ENCODE data around the gene EFHD2.
A peak's percentile ranks its signal among the peaks of the same experiment; 100 is the strongest.

The EFHD2 gene

DNA sequence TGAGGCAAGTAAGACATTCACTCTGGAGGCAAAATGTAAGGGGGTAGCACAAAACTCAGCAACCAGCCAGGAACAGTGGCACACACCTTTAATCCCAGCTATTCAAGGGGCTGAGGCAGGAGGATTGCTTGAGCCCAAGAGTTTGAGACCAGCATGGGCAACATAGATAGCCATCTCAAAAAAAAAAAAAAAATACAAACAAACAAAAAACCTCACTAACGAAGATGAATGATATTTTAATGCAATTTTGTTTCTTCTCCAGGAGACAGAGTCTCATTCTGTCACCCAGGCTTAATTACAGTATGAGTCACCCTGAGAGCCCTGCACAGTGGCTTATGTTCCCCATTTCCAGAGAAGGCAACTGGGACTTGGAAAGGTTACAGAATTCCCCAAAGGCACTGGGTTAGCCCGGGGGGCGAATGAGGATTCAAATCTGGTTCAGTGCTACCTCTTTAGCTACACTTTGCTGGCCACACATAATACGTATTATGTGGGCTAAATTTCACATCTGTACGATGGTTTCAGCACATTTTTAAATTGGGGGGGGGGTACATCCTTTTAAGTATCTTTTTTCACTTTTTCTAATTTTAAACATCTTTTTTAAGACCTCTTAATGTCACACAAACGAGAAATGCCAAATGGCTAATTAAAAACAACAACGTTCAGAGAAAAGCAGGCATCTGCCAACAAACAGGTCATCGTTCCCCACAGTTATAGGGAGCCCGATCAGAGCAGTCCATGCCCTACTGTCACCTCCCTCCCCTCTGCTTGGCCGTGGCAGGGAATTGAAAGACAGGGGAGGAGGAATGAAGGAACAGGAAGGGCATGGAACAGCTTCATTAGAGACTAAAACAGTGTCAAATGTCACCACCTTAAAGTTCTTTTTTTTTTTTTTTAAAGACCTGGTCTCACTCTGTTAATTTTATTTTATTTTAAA, 50.4 kb downstream of the EFHD2 start (continued):
- no peak for TF ChIP-seq ZNF747 (tag by site-specific recombination; IDR thresholded peaks at IDR 0.05)
- TF ChIP-seq WT1 (tag by site-specific recombination; IDR thresholded peaks at IDR 0.05), result peak; percentile 85
- peak; percentile 42; the same call in 1 of the 2 replicates for TF ChIP-seq ZNF843 (tag by site-specific recombination; IDR thresholded peaks at IDR 0.05)
- peak; percentile 81 for TF ChIP-seq ZNF558 (tag by site-specific recombination; IDR thresholded peaks at IDR 0.05)
- TF ChIP-seq, protein P1, sequence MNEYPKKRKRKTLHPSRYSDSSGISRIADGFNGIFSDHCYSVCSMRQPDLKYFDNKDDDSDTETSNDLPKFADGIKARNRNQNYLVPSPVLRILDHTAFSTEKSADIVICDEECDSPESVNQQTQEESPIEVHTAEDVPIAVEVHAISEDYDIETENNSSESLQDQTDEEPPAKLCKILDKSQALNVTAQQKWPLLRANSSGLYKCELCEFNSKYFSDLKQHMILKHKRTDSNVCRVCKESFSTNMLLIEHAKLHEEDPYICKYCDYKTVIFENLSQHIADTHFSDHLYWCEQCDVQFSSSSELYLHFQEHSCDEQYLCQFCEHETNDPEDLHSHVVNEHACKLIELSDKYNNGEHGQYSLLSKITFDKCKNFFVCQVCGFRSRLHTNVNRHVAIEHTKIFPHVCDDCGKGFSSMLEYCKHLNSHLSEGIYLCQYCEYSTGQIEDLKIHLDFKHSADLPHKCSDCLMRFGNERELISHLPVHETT (tag by site-specific recombination; IDR thresholded peaks at IDR 0.05), result peak; percentile 92
- TF ChIP-seq, protein P2, sequence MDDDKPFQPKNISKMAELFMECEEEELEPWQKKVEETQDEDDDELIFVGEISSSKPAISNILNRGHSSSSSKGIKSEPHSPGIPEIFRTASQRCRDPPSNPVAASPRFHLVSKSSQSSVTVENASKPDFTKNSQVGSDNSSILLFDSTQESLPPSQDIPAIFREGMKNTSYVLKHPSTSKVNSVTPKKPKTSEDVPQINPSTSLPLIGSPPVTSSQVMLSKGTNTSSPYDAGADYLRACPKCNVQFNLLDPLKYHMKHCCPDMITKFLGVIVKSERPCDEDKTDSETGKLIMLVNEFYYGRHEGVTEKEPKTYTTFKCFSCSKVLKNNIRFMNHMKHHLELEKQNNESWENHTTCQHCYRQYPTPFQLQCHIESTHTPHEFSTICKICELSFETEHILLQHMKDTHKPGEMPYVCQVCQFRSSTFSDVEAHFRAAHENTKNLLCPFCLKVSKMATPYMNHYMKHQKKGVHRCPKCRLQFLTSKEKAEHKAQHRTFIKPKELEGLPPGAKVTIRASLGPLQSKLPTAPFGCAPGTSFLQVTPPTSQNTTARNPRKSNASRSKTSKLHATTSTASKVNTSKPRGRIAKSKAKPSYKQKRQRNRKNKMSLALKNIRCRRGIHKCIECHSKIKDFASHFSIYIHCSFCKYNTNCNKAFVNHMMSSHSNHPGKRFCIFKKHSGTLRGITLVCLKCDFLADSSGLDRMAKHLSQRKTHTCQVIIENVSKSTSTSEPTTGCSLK (tag by site-specific recombination; IDR thresholded peaks at IDR 0.05), result no peak
- TF ChIP-seq, protein P3, sequence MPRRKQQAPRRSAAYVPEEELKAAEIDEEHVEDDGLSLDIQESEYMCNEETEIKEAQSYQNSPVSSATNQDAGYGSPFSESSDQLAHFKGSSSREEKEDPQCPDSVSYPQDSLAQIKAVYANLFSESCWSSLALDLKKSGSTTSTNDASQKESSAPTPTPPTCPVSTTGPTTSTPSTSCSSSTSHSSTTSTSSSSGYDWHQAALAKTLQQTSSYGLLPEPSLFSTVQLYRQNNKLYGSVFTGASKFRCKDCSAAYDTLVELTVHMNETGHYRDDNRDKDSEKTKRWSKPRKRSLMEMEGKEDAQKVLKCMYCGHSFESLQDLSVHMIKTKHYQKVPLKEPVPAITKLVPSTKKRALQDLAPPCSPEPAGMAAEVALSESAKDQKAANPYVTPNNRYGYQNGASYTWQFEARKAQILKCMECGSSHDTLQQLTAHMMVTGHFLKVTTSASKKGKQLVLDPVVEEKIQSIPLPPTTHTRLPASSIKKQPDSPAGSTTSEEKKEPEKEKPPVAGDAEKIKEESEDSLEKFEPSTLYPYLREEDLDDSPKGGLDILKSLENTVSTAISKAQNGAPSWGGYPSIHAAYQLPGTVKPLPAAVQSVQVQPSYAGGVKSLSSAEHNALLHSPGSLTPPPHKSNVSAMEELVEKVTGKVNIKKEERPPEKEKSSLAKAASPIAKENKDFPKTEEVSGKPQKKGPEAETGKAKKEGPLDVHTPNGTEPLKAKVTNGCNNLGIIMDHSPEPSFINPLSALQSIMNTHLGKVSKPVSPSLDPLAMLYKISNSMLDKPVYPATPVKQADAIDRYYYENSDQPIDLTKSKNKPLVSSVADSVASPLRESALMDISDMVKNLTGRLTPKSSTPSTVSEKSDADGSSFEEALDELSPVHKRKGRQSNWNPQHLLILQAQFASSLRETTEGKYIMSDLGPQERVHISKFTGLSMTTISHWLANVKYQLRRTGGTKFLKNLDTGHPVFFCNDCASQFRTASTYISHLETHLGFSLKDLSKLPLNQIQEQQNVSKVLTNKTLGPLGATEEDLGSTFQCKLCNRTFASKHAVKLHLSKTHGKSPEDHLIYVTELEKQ (tag by site-specific recombination; IDR thresholded peaks at IDR 0.05; ENCODE audit: borderline replicate concordance), result peak; percentile 76; the same call in 1 of the 2 replicates
- TF ChIP-seq ZBTB20 (tag by site-specific recombination; IDR thresholded peaks at IDR 0.05), result peak; percentile 32; the same call in 1 of the 2 replicates
- no peak for TF ChIP-seq BCL11B (tag by site-specific recombination; IDR thresholded peaks at IDR 0.05; ENCODE audit: low read depth)
- peak; percentile 60; the same call in 1 of the 2 replicates for TF ChIP-seq ZBTB21 (tag by site-specific recombination; IDR thresholded peaks at IDR 0.05)
- TF ChIP-seq ZNF585B (tag by site-specific recombination; IDR thresholded peaks at IDR 0.05), result peak; percentile 24
- TF ChIP-seq PRDM1 (tag by site-specific recombination; IDR thresholded peaks at IDR 0.05), result 0 out of 2 replicates have a peak, but pooled peaks have one; percentile 13
- no peak for TF ChIP-seq ZNF473 (tag by site-specific recombination; IDR thresholded peaks at IDR 0.05)
- peak; percentile 91; the same call in 1 of the 2 replicates for TF ChIP-seq ZBTB48 (tag by site-specific recombination; IDR thresholded peaks at IDR 0.05)
- TF ChIP-seq, protein P4, sequence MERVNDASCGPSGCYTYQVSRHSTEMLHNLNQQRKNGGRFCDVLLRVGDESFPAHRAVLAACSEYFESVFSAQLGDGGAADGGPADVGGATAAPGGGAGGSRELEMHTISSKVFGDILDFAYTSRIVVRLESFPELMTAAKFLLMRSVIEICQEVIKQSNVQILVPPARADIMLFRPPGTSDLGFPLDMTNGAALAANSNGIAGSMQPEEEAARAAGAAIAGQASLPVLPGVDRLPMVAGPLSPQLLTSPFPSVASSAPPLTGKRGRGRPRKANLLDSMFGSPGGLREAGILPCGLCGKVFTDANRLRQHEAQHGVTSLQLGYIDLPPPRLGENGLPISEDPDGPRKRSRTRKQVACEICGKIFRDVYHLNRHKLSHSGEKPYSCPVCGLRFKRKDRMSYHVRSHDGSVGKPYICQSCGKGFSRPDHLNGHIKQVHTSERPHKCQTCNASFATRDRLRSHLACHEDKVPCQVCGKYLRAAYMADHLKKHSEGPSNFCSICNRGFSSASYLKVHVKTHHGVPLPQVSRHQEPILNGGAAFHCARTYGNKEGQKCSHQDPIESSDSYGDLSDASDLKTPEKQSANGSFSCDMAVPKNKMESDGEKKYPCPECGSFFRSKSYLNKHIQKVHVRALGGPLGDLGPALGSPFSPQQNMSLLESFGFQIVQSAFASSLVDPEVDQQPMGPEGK (tag by site-specific recombination; IDR thresholded peaks at IDR 0.05), result peak; percentile 79
- no peak for TF ChIP-seq OVOL3 (tag by site-specific recombination; IDR thresholded peaks at IDR 0.05)
- TF ChIP-seq, protein P5, sequence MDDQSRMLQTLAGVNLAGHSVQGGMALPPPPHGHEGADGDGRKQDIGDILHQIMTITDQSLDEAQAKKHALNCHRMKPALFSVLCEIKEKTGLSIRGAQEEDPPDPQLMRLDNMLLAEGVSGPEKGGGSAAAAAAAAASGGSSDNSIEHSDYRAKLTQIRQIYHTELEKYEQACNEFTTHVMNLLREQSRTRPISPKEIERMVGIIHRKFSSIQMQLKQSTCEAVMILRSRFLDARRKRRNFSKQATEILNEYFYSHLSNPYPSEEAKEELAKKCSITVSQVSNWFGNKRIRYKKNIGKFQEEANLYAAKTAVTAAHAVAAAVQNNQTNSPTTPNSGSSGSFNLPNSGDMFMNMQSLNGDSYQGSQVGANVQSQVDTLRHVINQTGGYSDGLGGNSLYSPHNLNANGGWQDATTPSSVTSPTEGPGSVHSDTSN (CRISPR knock-in tag; IDR thresholded peaks at IDR 0.05), result no peak
- no peak for TF ChIP-seq ZNF354C (tag by site-specific recombination; IDR thresholded peaks at IDR 0.05; ENCODE audit: borderline replicate concordance, low read depth)
- TF ChIP-seq ZNF274 (IDR thresholded peaks at IDR 0.05; ENCODE audit: low read length), result no peak
- TF ChIP-seq ZNF274 (tag by site-specific recombination; IDR thresholded peaks at IDR 0.05; ENCODE audit: borderline replicate concordance), result no peak
- TF ChIP-seq, protein P6, sequence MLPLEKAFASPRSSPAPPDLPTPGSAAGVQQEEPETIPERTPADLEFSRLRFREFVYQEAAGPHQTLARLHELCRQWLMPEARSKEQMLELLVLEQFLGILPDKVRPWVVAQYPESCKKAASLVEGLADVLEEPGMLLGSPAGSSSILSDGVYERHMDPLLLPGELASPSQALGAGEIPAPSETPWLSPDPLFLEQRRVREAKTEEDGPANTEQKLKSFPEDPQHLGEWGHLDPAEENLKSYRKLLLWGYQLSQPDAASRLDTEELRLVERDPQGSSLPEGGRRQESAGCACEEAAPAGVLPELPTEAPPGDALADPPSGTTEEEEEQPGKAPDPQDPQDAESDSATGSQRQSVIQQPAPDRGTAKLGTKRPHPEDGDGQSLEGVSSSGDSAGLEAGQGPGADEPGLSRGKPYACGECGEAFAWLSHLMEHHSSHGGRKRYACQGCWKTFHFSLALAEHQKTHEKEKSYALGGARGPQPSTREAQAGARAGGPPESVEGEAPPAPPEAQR (tag by site-specific recombination; IDR thresholded peaks at IDR 0.05), result no peak
- peak; percentile 63; the same call in 1 of the 2 replicates for TF ChIP-seq ZBTB17 (tag by site-specific recombination; IDR thresholded peaks at IDR 0.05)
- peak; percentile 89 for TF ChIP-seq BCL11A (tag by site-specific recombination; IDR thresholded peaks at IDR 0.05; ENCODE audit: low read depth)
- TF ChIP-seq, protein P7, sequence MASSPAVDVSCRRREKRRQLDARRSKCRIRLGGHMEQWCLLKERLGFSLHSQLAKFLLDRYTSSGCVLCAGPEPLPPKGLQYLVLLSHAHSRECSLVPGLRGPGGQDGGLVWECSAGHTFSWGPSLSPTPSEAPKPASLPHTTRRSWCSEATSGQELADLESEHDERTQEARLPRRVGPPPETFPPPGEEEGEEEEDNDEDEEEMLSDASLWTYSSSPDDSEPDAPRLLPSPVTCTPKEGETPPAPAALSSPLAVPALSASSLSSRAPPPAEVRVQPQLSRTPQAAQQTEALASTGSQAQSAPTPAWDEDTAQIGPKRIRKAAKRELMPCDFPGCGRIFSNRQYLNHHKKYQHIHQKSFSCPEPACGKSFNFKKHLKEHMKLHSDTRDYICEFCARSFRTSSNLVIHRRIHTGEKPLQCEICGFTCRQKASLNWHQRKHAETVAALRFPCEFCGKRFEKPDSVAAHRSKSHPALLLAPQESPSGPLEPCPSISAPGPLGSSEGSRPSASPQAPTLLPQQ (tag by site-specific recombination; IDR thresholded peaks at IDR 0.05), result 0 out of 2 replicates have a peak, but pooled peaks have one; percentile 36

All from HEK293 (cell line).